GM12891 (cell line): ENCODE results near the gene CDK9.
"Not testable (repeated sequence)": the region's sequence is repeated elsewhere in the genome, so short reads cannot be mapped to it uniquely, and the experiment has no call there.

Experiments
- DNase-seq: peaks from one replicate; pipeline ENCODE4 v3.0.0; 2011; ENCODE audit warnings: low spot score; ENCODE audit not compliant: insufficient read length
- FAIRE-seq: peaks from 2 replicates; lab custom pipeline; 2011; peaks lifted over from hg19 to GRCh38; lab: Jason Lieb, UNC
- PAX5 ChIP-seq: IDR thresholded peaks from 2 replicates; pipeline ENCODE4 v1.6.1; 2011; ENCODE audit warnings: low read length, moderate library complexity, mild to moderate bottlenecking; ENCODE audit not compliant: insufficient read depth, severe bottlenecking
- POLR2A ChIP-seq: IDR thresholded peaks from 2 replicates; pipeline ENCODE4 v1.6.1; 2011; ENCODE audit warnings: low read depth, low read length, control low read depth
- POLR2AphosphoS5 ChIP-seq: IDR thresholded peaks from 2 replicates; pipeline ENCODE4 v1.6.1; 2011; ENCODE audit warnings: low read depth, low read length, control low read depth
- POU2F2 ChIP-seq: IDR thresholded peaks from 2 replicates; pipeline ENCODE4 v1.6.1; 2011; ENCODE audit warnings: low read depth, mild to moderate bottlenecking, control low read depth, low read length, moderate library complexity
- SPI1 ChIP-seq: IDR thresholded peaks from 2 replicates; pipeline ENCODE4 v1.6.1; 2011; ENCODE audit warnings: low read depth, low read length, control low read depth
- TAF1 ChIP-seq: IDR thresholded peaks from 2 replicates; pipeline ENCODE4 v1.6.1; 2011; ENCODE audit warnings: low read depth, low read length, control low read depth

Gene CDK9

DNA sequence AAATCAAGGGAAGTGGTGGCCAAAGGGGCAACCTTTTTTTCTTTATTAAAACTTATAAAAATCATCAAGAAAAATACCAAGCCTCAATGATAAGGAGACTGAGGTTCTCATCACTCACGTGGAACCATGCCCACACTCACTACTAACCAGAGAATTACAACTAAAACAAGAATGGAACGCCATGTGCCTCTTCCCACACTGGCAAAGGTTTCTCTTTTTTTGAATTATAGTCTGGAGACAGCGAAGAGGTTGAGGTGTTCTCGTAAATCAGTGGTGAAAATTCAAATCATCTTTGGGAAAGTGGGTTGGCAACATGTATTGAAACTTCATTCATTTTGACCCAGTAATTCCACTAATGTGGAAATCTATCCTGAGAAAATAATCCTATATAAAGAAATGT is 36.3 kb downstream of the CDK9 start:
- TF ChIP-seq POU2F2 = no peak
- no peak for TF ChIP-seq TAF1
- no peak for TF ChIP-seq POLR2A
- TF ChIP-seq SPI1 = no peak
- TF ChIP-seq PAX5 = no peak
- TF ChIP-seq POLR2AphosphoS5 = no peak
- no peak for DNase-seq
- FAIRE-seq = no peak

- no peak for FAIRE-seq
- TF ChIP-seq TAF1 = no peak
- no peak for TF ChIP-seq POLR2AphosphoS5
- no peak for TF ChIP-seq POLR2A
- TF ChIP-seq POU2F2 = no peak
- TF ChIP-seq SPI1 = no peak
- TF ChIP-seq PAX5 = no peak
Measured at GRCh38 chr9:127825319-127826051, 39.7 kb downstream of the CDK9 start.

GRCh38 chr9:127826253-127826913 is 40.5 kb downstream of the CDK9 start:
- DNase-seq (no peak), FAIRE-seq (no peak)
- TF ChIP-seq TAF1 = no peak
- no peak for TF ChIP-seq SPI1
- TF ChIP-seq POLR2A = no peak
- no peak for TF ChIP-seq POU2F2
- TF ChIP-seq PAX5 = no peak
- no peak for TF ChIP-seq POLR2AphosphoS5

More at GRCh38 chr9:127825319-127826051, 39.7 kb downstream of the CDK9 start:
- DNase-seq = no peak

DNA sequence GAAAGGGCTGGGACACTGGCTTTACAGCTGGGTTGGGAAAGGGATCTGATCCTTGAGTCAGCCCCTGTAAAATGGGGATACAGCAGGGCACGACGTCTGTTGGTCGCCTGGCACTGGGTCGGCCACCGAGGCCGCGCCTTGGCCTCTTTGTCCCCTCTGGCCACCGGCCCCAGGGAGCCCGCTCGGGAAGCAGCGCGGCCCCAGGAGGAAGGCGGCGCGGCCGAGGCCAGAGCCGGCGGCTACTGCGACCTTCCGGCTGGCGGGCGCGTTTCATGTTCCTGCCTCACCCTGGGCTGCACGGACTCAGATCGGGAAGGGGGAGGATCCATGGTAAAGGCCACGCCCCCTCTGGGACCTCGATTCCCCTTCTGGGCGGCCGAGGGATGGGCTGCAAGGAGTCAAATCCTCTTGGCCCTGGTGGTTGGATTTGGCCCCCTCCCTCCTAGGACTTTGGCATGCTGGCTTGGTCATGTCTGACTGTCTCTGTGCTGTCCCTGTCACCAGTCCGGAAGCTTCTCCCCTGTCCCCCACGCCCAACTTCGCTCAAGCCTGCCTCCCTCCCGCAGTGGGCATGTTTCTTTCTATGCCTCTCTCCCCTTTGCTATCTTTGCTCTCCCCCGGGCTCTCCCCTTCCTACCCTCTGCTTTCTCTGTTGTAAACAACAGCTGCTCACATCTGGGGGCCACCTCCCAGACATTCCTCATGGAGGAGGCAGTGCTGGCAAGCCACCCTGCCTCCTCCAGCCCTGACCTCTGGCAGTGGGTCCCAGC is 42.6 kb downstream of the CDK9 start:
- FAIRE-seq (no peak), DNase-seq (no peak)
- TF ChIP-seq SPI1 (no peak), POLR2AphosphoS5 (no peak), POU2F2 (no peak), PAX5 (no peak), POLR2A (no peak), TAF1 (no peak)

GRCh38 chr9:127829205-127829906 is 43.5 kb downstream of the CDK9 start:
- TF ChIP-seq POLR2A (no peak), PAX5 (no peak), SPI1 (no peak), POLR2AphosphoS5 (no peak), TAF1 (no peak), POU2F2 (no peak)
- no peak for FAIRE-seq
- DNase-seq = no peak

- TF ChIP-seq POU2F2 (no peak), POLR2AphosphoS5 (no peak), SPI1 (no peak)
- DNase-seq = no peak
- no peak for FAIRE-seq
Measured at GRCh38 chr9:127832248-127832647, 46.4 kb downstream of the CDK9 start.

GRCh38 chr9:127833555-127833954 is 47.7 kb downstream of the CDK9 start:
- no peak for DNase-seq
- FAIRE-seq = no peak
- no peak for TF ChIP-seq PAX5
- TF ChIP-seq TAF1 = no peak
- TF ChIP-seq POU2F2 = no peak
- TF ChIP-seq SPI1 = no peak
- no peak for TF ChIP-seq POLR2A
- no peak for TF ChIP-seq POLR2AphosphoS5

DNA sequence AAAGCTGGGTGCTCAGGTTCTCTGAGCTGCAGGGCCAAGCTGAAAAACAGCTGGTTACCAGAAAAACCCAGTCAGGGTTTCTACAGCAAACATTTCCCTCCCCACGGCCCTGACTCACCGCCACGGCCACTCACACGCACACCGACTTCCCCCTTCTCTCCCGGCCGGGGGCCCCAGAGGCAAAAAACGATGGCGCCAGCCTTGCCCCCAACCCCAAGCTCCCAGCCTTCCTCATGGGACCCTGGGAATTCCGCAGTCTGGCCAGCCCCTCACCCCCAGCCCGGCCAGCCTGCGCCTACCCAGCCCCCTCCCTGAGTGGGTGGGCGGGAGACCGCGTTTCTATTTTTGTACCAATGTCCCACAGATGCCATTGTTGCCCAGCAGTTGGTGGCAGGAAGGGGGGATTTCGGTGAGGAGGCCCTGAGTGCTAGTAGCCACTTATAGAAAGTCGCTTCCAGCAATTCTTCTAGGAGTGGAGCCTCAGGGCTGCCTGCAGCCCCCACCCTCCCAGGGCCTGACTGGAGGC is 50.2 kb downstream of the CDK9 start:
- DNase-seq (no peak), FAIRE-seq (no peak)
- TF ChIP-seq POLR2AphosphoS5 = no peak
- no peak for TF ChIP-seq SPI1

- FAIRE-seq, DNase-seq: not testable (repeated sequence)
Measured at GRCh38 chr9:127836561-127836960, 50.7 kb downstream of the CDK9 start.
